Activated naive CD4-positive, alpha-beta T cell treated with Interleukin-2 at 50 U/mL for 16 hours (primary cell): ENCODE measurements around the gene ATP6V1F.
A peak's percentile ranks its signal among the peaks of the same experiment; 100 is the strongest.

Source experiments
- DNase-seq: peaks from one replicate; pipeline ENCODE4 v3.0.0-alpha.2; 2020

The ATP6V1F gene

DNA sequence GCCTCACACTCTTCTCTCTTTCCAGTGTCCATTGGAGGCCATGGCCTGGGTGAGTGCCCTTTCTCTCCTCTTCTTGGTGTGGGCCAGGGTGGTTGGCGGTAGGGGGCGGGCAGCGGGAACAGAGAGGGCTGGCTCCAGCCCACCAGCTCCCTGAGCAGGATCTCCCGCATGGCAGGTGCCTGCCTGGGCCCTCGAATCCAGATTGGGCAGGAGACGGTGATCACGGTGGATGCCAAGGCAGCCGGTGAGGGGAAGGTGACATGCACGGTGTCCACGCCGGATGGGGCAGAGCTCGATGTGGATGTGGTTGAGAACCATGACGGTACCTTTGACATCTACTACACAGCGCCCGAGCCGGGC is 13.5 kb upstream of the ATP6V1F start:
- no peak for DNase-seq

DNA sequence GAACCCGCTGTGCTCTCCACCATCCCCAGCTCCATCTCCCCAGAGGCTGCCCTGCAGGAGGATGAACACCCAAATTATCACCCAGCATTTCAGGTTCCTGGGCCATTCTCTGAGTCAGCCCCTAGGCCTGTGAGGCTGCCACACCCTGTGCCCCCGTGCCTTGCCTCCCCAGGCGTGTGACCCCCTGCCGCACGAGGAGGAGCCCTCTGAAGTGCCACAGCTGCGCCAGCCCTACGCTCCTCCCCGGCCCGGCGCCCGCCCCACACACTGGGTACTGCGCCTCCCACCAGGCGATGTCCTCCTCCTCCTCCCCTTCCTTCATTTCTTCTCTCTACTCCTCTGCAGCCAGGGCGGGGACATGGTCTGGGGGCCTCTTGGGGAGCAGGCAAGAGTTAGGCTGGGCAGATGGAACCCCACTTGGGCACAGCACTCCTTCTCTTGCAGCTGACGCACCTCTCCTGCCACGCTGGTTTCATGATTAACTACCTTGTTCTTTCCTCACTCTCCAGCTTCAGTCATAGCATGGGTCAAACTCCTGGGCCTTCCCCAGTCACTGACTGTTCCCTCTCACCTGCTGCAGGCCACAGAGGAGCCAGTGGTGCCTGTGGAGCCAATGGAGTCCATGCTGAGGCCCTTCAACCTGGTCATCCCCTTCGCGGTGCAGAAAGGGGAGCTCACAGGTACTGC is 12.7 kb upstream of the ATP6V1F start:
- DNase-seq = no peak

DNA sequence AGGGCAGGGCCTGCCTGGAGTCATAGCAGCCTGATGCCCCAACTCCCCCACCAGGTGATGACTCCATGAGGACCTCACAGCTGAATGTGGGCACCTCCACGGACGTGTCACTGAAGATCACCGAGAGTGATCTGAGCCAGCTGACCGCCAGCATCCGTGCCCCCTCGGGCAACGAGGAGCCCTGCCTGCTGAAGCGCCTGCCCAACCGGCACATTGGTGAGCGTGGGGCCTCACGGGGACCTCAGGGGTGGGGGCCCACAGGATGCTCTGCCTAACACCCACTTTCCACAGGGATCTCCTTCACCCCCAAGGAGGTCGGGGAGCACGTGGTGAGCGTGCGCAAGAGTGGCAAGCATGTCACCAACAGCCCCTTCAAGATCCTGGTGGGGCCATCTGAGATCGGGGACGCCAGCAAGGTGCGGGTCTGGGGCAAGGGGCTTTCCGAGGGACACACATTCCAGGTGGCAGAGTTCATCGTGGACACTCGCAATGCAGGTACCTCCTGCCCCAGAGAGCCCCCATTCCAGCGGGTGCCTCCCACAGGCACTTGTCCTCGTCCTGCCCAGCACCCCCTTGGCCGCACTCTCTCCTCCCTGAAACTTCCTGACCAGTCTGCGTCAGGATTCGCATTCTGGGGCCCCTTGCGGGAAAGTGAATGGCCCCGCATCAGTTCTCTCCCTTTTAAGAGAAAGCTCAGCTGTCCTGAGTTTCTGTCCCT is 10.0 kb upstream of the ATP6V1F start:
- no peak for DNase-seq

DNA sequence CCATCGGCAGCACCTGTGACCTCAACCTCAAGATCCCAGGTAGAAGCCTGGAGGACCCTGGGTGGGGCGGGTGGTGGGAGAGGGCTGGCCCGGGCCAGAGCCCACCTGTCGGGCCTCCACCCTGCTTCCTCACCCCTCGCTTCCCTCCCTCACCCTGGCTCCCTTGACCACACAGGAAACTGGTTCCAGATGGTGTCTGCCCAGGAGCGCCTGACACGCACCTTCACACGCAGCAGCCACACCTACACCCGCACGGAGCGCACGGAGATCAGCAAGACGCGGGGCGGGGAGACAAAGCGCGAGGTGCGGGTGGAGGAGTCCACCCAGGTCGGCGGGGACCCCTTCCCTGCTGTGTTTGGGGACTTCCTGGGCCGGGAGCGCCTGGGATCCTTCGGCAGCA is 8.9 kb upstream of the ATP6V1F start:
- DNase-seq = no peak

- DNase-seq = no peak
Measured at GRCh38 chr7:128854396-128854795, 8.3 kb upstream of the ATP6V1F start.

GRCh38 chr7:128855559-128855958 is 7.1 kb upstream of the ATP6V1F start:
- no peak for DNase-seq

- no peak for DNase-seq
Measured at GRCh38 chr7:128856001-128856718, 6.5 kb upstream of the ATP6V1F start.

- no peak for DNase-seq
Measured at GRCh38 chr7:128858380-128859231, 4.0 kb upstream of the ATP6V1F start.

GRCh38 chr7:128859232-128860157 is 3.2 kb upstream of the ATP6V1F start:
- DNase-seq = no peak

DNA sequence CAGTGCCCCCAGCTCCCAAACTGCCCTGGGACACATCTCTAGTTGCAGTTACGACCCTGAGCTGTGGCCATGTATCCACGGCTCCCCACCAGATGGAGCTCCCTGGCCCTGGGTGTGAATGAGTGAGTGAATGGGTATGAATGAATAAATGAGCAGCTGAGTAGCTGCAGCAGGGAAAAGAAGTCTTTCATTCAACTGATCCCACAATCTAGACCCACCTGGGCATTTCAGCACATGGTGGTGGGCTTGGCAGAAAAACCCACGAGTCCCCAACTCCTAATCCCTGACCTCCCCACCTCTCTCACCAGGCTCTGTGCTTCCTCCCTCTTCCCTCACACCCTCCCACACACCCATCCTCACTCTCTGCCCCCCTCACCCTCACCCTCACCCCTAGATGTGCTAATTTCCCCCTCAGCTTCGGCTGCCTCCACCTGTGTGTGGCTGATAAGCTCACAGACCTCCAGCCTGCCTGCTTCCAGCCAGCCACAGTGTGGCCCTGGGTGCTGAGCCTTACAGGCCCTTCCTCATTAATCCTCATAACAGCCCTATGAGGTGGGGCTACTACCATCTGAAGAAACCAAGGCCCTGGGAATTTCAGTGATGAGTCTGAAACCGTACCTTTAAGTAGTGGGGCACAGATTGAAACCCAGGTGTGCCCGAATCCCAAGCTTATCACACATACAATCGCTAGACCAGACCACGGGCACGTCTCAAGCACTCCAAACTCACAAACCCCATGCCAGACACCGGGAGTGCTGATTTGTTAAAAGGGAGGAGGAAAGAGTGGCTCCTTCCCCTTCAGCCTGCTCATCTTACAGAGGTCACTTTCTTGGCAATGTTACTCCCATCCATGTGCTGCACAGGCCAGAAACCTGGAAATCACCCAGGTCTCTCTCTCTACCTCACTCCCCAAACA is 2.2 kb upstream of the ATP6V1F start:
- no peak for DNase-seq

DNA sequence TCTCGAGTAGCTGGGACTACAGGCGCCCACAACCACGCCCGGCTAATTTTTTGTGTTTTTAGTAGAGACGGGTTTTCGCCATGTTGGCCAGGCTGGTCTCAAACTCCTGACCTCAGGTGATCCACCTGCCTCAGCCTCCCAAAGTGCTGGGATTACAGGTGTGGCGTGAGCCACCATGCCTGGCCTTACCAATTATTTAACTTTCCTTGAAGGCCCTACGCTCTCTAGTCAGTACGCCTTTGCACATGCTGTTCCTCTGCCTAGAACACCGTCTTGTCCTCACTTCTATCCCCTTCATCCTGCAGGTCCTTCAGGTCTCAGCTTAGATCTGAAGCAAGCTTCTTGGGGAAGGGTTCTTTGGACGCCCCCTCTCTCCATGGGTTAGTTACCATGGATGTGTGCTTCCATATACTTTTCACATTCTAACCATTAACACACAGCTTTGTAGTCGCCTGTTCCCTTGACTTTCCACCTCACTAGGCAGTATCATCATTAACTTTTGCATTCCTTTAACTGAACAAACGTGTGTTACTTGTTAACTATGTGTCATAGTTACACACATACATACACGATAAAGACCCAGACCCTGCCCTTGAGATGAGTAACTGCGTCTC is 592 bp upstream of the ATP6V1F start:
- DNase-seq = no peak

DNA sequence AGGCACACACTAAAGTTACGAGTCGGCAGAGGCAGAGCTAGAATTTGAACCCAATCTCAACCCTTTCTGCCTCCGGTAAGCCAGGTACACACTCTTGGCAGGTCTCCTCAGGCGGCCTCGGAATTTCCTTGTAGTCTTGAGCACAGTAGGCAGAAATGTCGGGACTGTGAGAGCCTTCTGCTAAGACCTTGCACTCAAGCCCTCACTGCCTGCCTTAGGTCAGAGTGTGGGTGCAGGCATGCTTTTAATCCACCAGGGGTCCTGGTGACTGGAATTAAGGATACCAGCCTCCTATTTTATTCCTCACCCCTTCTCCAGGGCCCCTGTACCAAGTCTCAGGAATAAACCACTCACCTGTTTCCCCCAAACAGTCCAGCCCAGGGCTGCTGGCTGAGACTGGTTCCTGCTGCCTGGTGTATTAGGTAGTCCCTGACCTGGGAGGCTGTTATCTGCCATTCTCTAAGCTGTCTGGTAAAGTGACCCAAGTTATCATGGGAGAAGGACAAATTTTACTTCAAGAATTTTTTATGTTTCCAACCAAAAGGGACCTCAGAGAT is 855 bp downstream of the ATP6V1F start:
- DNase-seq = peak; percentile 59

- no peak for DNase-seq
Measured at GRCh38 chr7:128865303-128865702, 2.6 kb downstream of the ATP6V1F start.

- DNase-seq = no peak
Measured at GRCh38 chr7:128865996-128866877, 3.6 kb downstream of the ATP6V1F start.

- DNase-seq = no peak
Measured at GRCh38 chr7:128867241-128867640, 4.6 kb downstream of the ATP6V1F start.

- no peak for DNase-seq
Measured at GRCh38 chr7:128867842-128868623, 5.4 kb downstream of the ATP6V1F start.

- no peak for DNase-seq
Measured at GRCh38 chr7:128868624-128869137, 6.0 kb downstream of the ATP6V1F start.
